ENCODE measurements around the gene VPS11. TPM values are rescaled to one million over a fixed set of nuclear protein-coding genes. Genes with fewer than 3 reads are reported as not detected.
A peak's percentile ranks its signal among the peaks of the same experiment; 100 is the strongest.

Gene VPS11
- polyA plus RNA-seq, 3 donors, result 28.6 to 56.6 (median 43.3) TPM

DNA sequence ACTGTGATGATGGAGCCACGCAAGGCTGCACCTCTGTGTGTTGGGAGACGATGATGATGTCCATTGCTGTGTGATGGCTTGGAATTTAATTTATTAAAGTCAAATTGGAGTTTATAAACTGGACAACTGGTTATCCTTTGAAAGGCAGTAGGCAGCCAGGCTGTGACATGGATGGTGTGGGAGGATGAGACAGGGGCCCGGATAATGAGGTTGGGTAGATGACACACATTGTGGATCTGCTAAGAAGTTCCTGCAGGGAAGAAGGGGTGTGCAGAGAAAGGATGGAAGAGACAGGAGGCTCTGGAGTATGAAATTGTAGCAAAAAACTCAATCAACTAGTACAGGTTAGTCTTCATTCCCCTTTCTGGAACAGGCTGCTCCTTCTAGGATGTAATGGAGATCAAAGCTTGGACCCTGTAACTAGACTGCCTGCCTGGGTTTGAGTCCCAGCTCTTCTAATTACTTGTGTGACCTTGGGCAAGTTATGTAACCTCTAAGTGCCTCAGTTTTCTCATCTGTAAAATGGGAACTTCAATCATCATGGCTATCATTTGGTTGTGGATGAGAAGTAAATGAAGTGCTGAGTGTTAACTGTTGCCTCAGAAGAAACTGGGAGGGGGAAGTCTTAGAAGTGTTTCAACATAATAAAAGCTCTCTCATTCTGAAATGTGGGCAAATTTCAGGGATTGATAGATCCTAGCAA, 49.5 kb downstream of the VPS11 start:
- no peak for DNase-seq
- peak overlapping the region; percentile 83 to 94 for H3K27ac ChIP-seq (ENCODE audit: low read depth in 1 of 2, low read length in 2 of 2)
- TF ChIP-seq, protein P1, sequence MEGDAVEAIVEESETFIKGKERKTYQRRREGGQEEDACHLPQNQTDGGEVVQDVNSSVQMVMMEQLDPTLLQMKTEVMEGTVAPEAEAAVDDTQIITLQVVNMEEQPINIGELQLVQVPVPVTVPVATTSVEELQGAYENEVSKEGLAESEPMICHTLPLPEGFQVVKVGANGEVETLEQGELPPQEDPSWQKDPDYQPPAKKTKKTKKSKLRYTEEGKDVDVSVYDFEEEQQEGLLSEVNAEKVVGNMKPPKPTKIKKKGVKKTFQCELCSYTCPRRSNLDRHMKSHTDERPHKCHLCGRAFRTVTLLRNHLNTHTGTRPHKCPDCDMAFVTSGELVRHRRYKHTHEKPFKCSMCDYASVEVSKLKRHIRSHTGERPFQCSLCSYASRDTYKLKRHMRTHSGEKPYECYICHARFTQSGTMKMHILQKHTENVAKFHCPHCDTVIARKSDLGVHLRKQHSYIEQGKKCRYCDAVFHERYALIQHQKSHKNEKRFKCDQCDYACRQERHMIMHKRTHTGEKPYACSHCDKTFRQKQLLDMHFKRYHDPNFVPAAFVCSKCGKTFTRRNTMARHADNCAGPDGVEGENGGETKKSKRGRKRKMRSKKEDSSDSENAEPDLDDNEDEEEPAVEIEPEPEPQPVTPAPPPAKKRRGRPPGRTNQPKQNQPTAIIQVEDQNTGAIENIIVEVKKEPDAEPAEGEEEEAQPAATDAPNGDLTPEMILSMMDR (IDR thresholded peaks at IDR 0.05), result no peak
- H4K20me1 ChIP-seq (ENCODE audit: insufficient read depth, low read length), result peaks cover 7% of the 10 kb centered on the region
- H3K4me3 ChIP-seq (replicated peaks in 1 of 3; ENCODE audit: low read depth in 2 of 3, low read length in 3 of 3), result no peak overlapping the region
- H3K27me3 ChIP-seq (ENCODE audit: control insufficient read depth in 2 of 2, insufficient read depth in 2 of 2, low read length in 2 of 2), result no peaks in the 10 kb centered on the region
- no peak overlapping the region for H3K4me2 ChIP-seq (replicated peaks; ENCODE audit: extremely low read depth, low read length, poor library complexity, severe bottlenecking)
- H3K4me1 ChIP-seq (ENCODE audit: control insufficient read depth in 1 of 2, insufficient read depth in 2 of 2, low read length in 2 of 2), result peaks cover 45 to 52% of the 10 kb centered on the region in 2 donors
- H3K9me3 ChIP-seq (replicated peaks in 1 of 2; ENCODE audit: control insufficient read depth in 1 of 2, insufficient read depth in 1 of 2, low read length in 2 of 2), result no peaks in the 10 kb centered on the region
- no peak overlapping the region for H2AFZ ChIP-seq (ENCODE audit: insufficient read depth, low read depth, low read length, poor library complexity, severe bottlenecking)
- H3K36me3 ChIP-seq (replicated peaks in 1 of 2; ENCODE audit: control insufficient read depth in 1 of 2, insufficient read depth in 2 of 2, low read length in 2 of 2), result peaks cover 31 to 51% of the 10 kb centered on the region in 2 donors
- Mint-ChIP-seq H3K36me3 (peaks cover 39 to 55% of the 10 kb centered on the region in 2 donors), H3K4me3 (no peak overlapping the region), H3K9me3 (no peaks in the 10 kb centered on the region), H3K27ac (peak overlapping the region in 6 of 7 donors; percentile 80 to 98 (median 96)), H3K27me3 (ENCODE audit: low read depth in 3 of 3) (peaks cover 0 to 5% (median 0%) of the 10 kb centered on the region in 3 donors), H3K4me1 (peaks cover 48% of the 10 kb centered on the region)
- H3K79me2 ChIP-seq (ENCODE audit: insufficient read depth, low read length), result peaks cover 30% of the 10 kb centered on the region
- 100% methylated on average over 3 of the region's 3 CpGs for WGBS (ENCODE audit: insufficient coverage)
- H3K9ac ChIP-seq (ENCODE audit: insufficient read depth, low read length, poor library complexity, severe bottlenecking), result no peak overlapping the region
- intact Hi-C loops (cut with micrococcal nuclease), result no loop called here

DNA sequence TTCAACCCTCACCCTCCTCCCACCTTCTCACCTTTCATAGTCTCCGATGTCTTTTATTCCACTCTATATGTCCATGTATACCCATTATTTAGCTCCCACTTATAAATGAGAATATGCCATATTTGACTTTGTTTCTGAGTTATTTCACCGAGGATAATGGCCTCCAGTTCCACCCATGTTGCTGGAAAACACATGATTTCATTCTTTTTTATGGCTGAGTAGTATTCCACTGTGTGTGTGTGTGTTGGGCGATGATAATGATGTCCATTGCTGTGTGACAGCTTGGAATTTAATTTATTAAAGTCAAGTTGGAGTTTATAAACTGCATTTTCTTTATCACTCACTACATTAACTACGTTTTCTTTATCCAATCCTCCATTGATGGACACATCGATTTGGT, 50.6 kb downstream of the VPS11 start:
- intact Hi-C loops (cut with micrococcal nuclease), result no loop called here
- H3K9ac ChIP-seq (ENCODE audit: insufficient read depth, low read length, poor library complexity, severe bottlenecking), result no peak overlapping the region
- H3K36me3 ChIP-seq (replicated peaks in 1 of 2; ENCODE audit: control insufficient read depth in 1 of 2, insufficient read depth in 2 of 2, low read length in 2 of 2), result peaks cover 21 to 40% of the 10 kb centered on the region in 2 donors
- peaks cover 51 to 62% of the 10 kb centered on the region in 2 donors for H3K4me1 ChIP-seq (ENCODE audit: control insufficient read depth in 1 of 2, insufficient read depth in 2 of 2, low read length in 2 of 2)
- no peak for DNase-seq
- H3K9me3 Mint-ChIP-seq, result no peaks in the 10 kb centered on the region
- H3K4me1 Mint-ChIP-seq, result peaks cover 55% of the 10 kb centered on the region
- H3K36me3 Mint-ChIP-seq, result peaks cover 29 to 45% of the 10 kb centered on the region in 2 donors
- no peaks in the 10 kb centered on the region for H3K27me3 ChIP-seq (ENCODE audit: control insufficient read depth in 2 of 2, insufficient read depth in 2 of 2, low read length in 2 of 2)
- peaks cover 0 to 5% (median 0%) of the 10 kb centered on the region in 3 donors for H3K27me3 Mint-ChIP-seq (ENCODE audit: low read depth in 3 of 3)
- no peaks in the 10 kb centered on the region for H3K9me3 ChIP-seq (replicated peaks in 1 of 2; ENCODE audit: control insufficient read depth in 1 of 2, insufficient read depth in 1 of 2, low read length in 2 of 2)
- H3K4me3 ChIP-seq (replicated peaks in 1 of 3; ENCODE audit: low read depth in 2 of 3, low read length in 3 of 3), result no peak overlapping the region
- H3K4me2 ChIP-seq (replicated peaks; ENCODE audit: extremely low read depth, low read length, poor library complexity, severe bottlenecking), result no peak overlapping the region
- TF ChIP-seq, protein P1 (IDR thresholded peaks at IDR 0.05), result no peak
- no peak overlapping the region for H2AFZ ChIP-seq (ENCODE audit: insufficient read depth, low read depth, low read length, poor library complexity, severe bottlenecking)
- H3K27ac Mint-ChIP-seq, result peak overlapping the region in 1 of 7 donors; percentile 20
- WGBS (ENCODE audit: insufficient coverage), result no CpG with 5 or more reads among the region's 5 CpGs
- peaks cover 32% of the 10 kb centered on the region for H3K79me2 ChIP-seq (ENCODE audit: insufficient read depth, low read length)
- no peak overlapping the region for H3K4me3 Mint-ChIP-seq
- no peak overlapping the region for H3K27ac ChIP-seq (ENCODE audit: low read depth in 1 of 2, low read length in 2 of 2)
- peaks cover 13% of the 10 kb centered on the region for H4K20me1 ChIP-seq (ENCODE audit: insufficient read depth, low read length)

All from CD14-positive monocyte (primary cell).